SK-N-DZ (cell line): Measurements from ENCODE around the gene PSPH. TPM values are rescaled to one million over a fixed set of nuclear protein-coding genes. Genes with fewer than 3 reads are reported as not detected.
"Not testable (repeated sequence)": the region's sequence is repeated elsewhere in the genome, so short reads cannot be mapped to it uniquely, and the experiment has no call there.

Source experiments
- DNase-seq: peaks from one replicate; pipeline ENCODE4 v3.0.0-alpha.2; 2015; ENCODE audit warnings: low spot score
- polyA plus RNA-seq, 2 experiments: library from polyadenylated mRNA; depleted of rRNA; stranded (reverse); fragments of >200 nt; gene quantifications; 2 replicates each; pipeline ENCODE4 v1.2.3, GENCODE V29; 2014

PSPH gene
- 59.2 and 65.6 TPM in 2 replicates for polyA plus RNA-seq (2014; cell fraction: cytosol; rRNA removed)
- polyA plus RNA-seq (2014; cell fraction: nucleus; rRNA removed) = 26.2 and 26.6 TPM in 2 replicates

DNA sequence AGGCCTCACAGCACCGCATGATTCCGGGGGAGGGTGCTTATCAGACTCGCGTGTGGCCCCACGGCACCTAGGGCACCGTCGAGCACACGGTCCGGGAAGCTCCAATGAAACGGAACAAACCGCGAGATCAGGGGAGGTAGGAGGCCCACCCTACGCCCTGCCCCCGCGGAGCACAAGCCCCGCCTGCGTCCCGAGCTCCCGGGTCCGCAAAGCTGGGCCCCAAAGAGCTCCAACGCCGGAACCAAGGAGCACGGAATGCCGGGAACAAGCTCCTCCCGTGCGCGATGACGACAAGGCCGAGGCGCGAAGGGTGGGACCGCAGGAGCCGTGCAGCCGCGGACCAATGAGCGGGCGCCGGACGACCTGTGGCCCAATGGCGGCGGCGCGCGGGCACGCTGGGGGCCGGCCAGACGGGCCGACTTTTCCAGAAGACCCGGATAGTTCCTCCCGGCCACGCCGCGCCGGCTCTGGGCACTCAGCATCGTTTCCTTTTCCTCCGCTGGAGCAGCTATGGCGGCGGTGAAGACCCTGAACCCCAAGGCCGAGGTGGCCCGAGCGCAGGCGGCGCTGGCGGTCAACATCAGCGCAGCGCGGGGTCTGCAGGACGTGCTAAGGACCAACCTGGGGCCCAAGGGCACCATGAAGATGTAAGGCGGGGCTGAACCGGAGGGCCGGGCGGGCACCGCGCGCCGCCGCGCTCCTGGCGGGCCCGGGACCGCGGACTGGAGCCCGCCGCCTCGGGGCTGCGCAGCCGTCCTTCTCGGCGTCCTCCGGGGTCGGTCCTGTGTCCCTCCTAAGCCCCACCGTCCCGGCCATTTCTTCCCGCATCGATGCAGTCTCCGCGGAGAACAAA lies at the start of gene PSPH, which contains the start of gene CCT6A:
TSS of gene PSPH (minus strand) at position 106 of the 853 bp plus-strand sequence. CDS start 30,232 bp downstream, outside the sequence.
TSS of gene CCT6A (plus strand) at position 427 of the 853 bp plus-strand sequence. CDS start at position 511, 84 bp downstream.
- peak; percentile 98 for DNase-seq

GRCh38 chr7:56099653-56100052 lies 48.4 kb upstream of the PSPH start:
- DNase-seq = no peak

- DNase-seq = not testable (repeated sequence)
Observed at GRCh38 chr7:56098187-56099008, 47.2 kb upstream of the PSPH start.

DNA sequence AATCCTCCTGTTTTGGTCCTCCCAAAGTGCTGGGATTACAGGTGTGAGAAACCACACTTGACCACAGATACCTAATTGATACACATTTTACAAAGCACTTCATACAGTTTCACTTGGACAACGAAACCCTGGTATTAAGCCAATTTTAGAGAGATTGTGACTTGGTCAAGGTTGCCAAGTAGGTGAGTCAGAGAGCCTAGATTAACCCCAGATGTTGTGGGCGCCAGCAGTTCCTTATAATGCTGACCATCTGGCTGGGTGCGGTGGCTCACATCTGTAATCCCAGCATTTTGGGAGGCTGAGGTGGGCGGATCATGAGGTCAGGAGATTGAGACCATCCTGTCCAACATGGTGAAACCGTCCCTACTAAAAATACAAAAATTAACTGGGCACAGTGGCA lies 46.5 kb upstream of the PSPH start:
- no peak for DNase-seq

GRCh38 chr7:56092789-56093531 lies 41.7 kb upstream of the PSPH start, which contains the start of gene PHKG1:
PHKG1 (minus strand) TSS chr7:56092952; CDS start chr7:56088941, 4,011 bp downstream.
- peak; percentile 38 for DNase-seq

- DNase-seq = not testable (repeated sequence)
Observed at GRCh38 chr7:56092388-56092787, 41.1 kb upstream of the PSPH start.

GRCh38 chr7:56091591-56091990 lies 40.3 kb upstream of the PSPH start:
- no peak for DNase-seq

- no peak for DNase-seq
Observed at GRCh38 chr7:56087445-56087844, 36.2 kb upstream of the PSPH start.

- no peak for DNase-seq
Observed at GRCh38 chr7:56086761-56087160, 35.5 kb upstream of the PSPH start.

DNA sequence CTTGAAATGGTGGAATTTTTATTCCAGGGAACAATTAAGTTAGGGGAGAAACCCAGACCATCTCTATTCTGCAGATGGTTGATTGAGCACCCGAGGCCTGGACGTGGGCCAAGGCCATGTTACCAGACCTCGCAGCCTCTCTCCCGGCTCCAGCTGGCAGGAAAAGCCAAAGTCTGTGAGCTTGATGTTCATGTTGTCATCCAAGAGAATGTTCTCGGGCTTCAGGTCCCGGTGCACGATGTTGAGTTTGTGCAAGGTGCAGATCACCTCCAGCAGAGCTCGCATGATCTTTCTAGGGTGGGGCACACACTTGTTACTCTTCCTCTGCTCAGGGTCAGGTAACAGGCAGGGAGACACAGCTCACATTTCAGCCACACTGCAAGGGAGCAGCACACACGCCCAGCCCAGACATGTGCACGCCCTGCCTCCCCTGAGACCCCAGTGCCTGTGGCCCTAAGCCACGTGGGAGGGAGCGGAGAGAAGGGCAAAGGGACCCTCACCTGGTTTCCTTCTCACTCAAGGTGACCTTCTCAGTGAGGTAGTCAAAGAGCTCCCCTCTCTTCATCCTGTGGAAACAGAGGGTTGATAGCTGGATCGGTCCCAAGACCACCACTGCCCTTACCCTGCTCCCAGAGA lies 32.0 kb upstream of the PSPH start:
- peak; percentile 28 for DNase-seq

DNA sequence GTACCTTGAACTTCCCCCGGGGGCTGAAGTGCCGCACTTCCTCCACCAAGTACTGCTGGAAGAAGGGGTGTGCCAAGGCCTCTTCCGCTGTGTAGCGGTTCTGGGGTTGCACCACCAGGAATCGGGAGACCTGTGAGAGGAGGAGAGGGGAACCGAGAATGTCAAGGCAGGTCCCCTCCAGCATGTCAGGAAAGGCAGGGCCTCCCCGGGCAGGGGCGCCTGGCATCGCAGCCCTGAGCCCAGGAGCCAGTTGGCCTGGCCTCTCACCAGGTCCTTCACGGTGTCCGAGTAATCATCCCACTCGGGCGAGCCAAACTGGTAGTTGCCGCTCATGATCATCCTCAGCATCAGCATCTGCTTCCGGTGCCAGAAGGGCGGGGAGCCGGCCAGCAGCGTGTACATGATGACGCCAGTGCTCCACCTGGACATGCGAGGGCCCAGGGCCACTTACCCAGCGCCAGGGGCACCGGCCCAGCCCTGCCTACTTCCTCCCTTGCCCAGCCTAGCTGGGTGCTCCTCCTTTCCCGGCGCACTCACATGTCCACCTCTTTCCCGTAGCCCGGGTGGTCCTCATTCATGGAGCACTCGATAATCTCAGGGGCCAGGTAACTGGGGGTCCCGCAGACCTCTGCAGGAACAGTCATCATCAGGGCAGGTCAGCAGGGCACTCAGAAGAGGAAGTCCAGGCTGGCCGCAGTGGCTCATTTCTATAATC lies 30.5 kb upstream of the PSPH start:
- DNase-seq = no peak

DNA sequence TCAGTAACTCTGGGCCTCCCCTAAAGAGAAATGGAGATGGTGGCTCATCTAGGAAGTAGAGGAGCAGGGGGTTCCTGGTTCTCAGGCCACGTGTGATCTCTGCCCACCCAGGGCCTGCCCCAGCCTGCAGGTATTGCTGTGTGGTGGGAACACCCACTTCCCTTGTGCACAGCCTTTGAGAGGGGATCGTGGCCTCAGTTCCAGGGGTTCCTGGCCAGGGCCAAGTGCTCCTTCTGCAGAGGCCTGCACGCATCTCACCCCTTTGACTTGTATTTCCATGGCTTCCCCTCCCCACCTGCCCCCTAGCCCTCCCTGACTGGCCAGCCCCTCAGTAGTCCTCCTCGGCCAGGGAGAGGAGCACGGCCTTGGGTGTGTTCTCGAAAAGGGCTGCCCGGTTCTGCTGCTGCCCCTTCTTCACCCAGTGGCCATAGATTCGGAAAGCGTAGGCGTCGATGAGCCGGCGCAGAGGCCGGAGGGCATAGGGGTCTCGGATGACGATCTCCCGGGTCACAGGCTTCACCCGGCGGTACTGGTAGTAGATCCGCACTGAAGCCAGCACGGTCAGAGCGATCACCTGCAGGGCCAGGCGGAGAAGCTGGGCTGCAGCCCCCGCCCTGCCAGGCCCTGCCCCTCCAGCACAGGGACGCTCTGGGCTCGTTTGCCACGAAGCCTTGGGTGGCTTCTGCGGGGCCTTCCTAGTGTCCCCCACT lies 29.6 kb upstream of the PSPH start:
- DNase-seq = not testable (repeated sequence)

DNA sequence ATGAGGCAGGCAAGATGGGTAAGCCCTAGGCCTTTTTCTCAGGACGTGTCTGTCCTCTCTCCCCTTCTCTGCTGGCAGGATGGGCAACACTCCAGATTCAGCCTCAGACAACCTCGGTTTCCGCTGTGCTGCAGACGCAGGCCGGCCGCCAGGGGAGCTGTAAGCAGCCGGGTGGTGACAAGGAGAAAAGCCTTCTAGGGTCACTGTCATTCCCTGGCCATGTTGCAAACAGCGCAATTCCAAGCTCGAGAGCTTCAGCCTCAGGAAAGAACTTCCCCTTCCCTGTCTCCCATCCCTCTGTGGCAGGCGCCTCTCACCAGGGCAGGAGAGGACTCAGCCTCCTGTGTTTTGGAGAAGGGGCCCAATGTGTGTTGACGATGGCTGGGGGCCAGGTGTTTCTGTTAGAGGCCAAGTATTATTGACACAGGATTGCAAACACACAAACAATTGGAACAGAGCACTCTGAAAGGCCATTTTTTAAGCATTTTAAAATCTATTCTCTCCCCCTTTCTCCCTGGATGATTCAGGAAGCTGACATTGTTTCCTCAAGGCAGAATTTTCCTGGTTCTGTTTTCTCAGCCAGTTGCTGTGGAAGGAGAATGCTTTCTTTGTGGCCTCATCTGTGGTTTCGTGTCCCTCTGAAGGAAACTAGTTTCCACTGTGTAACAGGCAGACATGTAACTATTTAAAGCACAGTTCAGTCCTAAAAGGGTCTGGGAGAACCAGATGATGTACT lies 28.4 kb upstream of the PSPH start:
- DNase-seq = no peak

GRCh38 chr7:56078196-56078595 lies 27.0 kb upstream of the PSPH start:
- DNase-seq = no peak

DNA sequence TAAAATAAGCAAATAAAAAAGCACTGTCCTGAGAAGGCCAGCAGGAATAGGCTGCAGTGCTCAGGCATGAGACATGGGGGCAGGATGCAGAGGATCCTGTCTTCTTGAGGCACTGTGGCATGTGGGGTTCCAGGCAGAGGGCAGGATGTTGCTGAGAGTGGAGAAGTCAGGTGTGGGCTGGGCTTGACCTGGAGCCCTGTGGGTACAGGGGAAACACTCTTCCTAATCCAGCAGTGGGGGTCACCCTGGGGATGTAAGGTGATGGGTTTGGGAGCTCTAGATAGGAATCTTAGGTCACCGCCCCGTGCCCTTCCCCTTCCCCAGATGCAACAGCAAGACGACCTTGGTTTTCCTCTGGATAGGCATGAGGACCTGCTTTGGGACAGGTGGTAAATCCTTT lies 26.4 kb upstream of the PSPH start:
- DNase-seq = no peak

DNA sequence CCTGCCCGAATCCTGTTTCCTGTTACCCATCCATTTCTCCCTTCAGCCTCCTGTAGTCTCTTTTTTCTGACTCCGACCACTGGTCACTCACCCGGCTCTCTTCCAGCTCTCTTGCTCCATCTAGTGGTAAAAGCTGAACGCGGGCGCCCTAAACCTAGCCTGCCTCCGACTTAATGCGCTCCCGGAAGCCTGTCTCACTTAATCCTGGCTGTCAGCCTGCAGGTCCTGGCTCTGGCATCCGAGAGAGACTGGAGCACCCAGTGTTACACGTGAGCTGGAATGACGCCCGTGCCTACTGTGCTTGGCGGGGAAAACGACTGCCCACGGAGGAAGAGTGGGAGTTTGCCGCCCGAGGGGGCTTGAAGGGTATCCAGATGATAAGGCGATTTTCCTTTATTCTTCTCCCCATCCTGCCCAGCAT lies 23.1 kb upstream of the PSPH start:
- DNase-seq = peak; percentile 80

DNA sequence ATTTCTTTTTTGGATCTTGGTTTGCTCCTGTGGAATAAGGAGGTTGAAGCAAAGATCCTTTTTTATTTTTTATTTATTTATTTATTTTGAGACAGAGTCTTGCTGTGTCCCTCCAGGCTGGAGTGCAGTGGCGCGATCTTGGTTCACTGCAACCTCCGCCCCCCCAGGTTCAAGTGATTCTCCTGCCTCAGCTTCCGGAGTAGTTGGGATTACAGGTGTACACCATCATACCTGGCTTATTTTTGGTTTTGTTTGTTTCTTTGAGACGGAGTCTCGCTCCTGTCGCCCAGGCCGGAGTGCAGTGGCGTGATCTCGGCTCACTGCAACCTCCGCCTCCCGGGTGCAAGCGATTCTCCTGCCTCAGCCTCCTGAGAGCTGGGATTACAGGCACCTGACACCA lies 15.1 kb upstream of the PSPH start:
- not testable (repeated sequence) for DNase-seq

GRCh38 chr7:56063882-56064625 lies 12.8 kb upstream of the PSPH start, which contains the start of gene SUMF2:
SUMF2 (plus strand) TSS chr7:56064286; CDS start chr7:56064312, 26 bp downstream.
- DNase-seq = peak; percentile 91
